HL-60 (cell line): ENCODE measurements around the gene TJP1.

ENCODE experiments used
- CTCF ChIP-seq: IDR thresholded peaks from one replicate; pipeline ENCODE4 v1.5.1; 2011; ENCODE audit warnings: low read length, control low read depth, inconsistent platforms; ENCODE audit not compliant: insufficient read depth
- POLR2AphosphoS5 ChIP-seq: IDR thresholded peaks from 2 replicates; pipeline ENCODE4 v1.6.1; 2012; ENCODE audit warnings: low read depth
- REST ChIP-seq: IDR thresholded peaks from 2 replicates; pipeline ENCODE4 v1.6.1; 2012; ENCODE audit warnings: low read depth; ENCODE audit not compliant: insufficient replicate concordance

- TF ChIP-seq REST (no peak), CTCF (no peak), POLR2AphosphoS5 (no peak)
Observed at GRCh38 chr15:29693225-29693624, 129.0 kb downstream of the TJP1 start.
